Neutrophil (primary cell): Measurements from ENCODE around the gene YPEL1.
A peak's percentile ranks its signal among the peaks of the same experiment; 100 is the strongest.

Experiments used
- H3K27ac ChIP-seq: fragments of 200-600 bp; sonication (generic); 2 replicates; pipeline ENCODE4 v1.5.1; 2016; ENCODE audit warnings: mild to moderate bottlenecking, moderate library complexity
- H3K27me3 ChIP-seq: fragments of 200-600 bp; sonication (generic); 2 replicates; pipeline ENCODE4 v1.6.0; 2016; ENCODE audit warnings: mild to moderate bottlenecking
- H3K36me3 ChIP-seq: fragments of 200-600 bp; sonication (generic); 2 replicates; pipeline ENCODE4 v1.5.1; 2017
- H3K4me1 ChIP-seq, 2 experiments: fragments of 200-600 bp in 1 of 2; sonication (generic) in 1 of 2; 1 replicate in 1 of 2; 2 replicates in 1 of 2; pipeline versions ENCODE4 v1.5.1 to v1.6.1; 2013 to 2016; ENCODE audit warnings: low read depth in 1 of 2, low read length in 1 of 2, mild to moderate bottlenecking in 1 of 2, moderate library complexity in 1 of 2; ENCODE audit not compliant: control insufficient read depth in 1 of 2, insufficient read depth in 1 of 2
- H3K4me3 ChIP-seq, 2 experiments: fragments of 200-600 bp in 1 of 2; sonication (generic) in 1 of 2; 1 replicate in 1 of 2; 2 replicates in 1 of 2; pipeline ENCODE4 v1.5.1; 2013 to 2016; ENCODE audit warnings: low read depth in 1 of 2, low read length in 1 of 2, mild to moderate bottlenecking in 1 of 2, moderate library complexity in 1 of 2
- H3K9me3 ChIP-seq: fragments of 200-600 bp; sonication (generic); 2 replicates; pipeline ENCODE4 v1.5.1; 2016
- CTCF ChIP-seq: fragments of 200-600 bp; sonication (generic); IDR thresholded peaks from 2 replicates; pipeline ENCODE4 v1.5.1; 2016; ENCODE audit warnings: antibody characterized with exemption

YPEL1 gene

GRCh38 chr22:21650823-21651520 lies 84.6 kb downstream of the YPEL1 start:
- no peaks in the 10 kb centered on the region for H3K36me3 ChIP-seq
- peak overlapping the region; percentile 70 to 79 for H3K4me3 ChIP-seq
- H3K4me1 ChIP-seq: peaks cover 17 to 20% of the 10 kb centered on the region in 2 experiments
- no peaks in the 10 kb centered on the region for H3K9me3 ChIP-seq
- TF ChIP-seq CTCF: no peak
- H3K27me3 ChIP-seq: peaks cover 38% of the 10 kb centered on the region
- no peak overlapping the region for H3K27ac ChIP-seq

DNA sequence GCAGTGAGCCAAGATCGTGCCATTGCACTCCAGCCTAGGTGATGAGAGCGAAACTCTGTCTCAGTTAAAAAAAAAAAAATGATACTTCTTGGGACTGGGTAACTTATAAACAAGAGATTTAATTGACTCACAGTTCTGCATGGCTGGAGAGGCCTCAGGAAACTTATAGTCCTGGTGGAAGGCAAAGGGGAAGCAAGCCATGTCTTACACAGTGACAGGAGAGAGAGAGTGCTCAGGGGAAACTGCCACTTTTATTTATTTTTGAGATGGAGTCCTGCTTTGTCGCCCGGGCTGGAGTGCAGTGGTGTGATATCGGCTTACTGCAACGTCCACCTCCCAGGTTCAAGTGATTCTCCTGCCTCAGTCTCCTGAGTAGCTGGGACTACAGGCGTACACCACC lies 85.3 kb downstream of the YPEL1 start:
- Histone ChIP-seq H3K9me3 (no peaks in the 10 kb centered on the region), H3K4me3 (no peak overlapping the region), H3K4me1 (peaks cover 17 to 20% of the 10 kb centered on the region in 2 experiments), H3K36me3 (no peaks in the 10 kb centered on the region), H3K27me3 (peaks cover 38% of the 10 kb centered on the region), H3K27ac (no peak overlapping the region)
- no peak for TF ChIP-seq CTCF
